PC-9 (cell line): ENCODE measurements around the gene S100A9. TPM values are rescaled to one million over a fixed set of nuclear protein-coding genes. Genes with fewer than 3 reads are reported as not detected.

Experiments used
- BruUV-seq: library from RNA; stranded (reverse); fragments of 400-500 nt; replicated peaks from 2 replicates; lab custom pipeline; 2021; lab: Mats Ljungman, UMichigan
- CTCF ChIA-PET: fragments of 300-600 bp; sonication (Branson Sonifier 250); formaldehyde crosslinking; loops from one replicate; lab custom pipeline; 2022; ENCODE audit warnings: antibody characterized with exemption; lab: Charles Lee
- POLR2A ChIA-PET: fragments of 300-600 bp; sonication (Branson Sonifier 250); formaldehyde crosslinking; loops from one replicate; lab custom pipeline; 2022; ENCODE audit warnings: antibody characterized with exemption; ENCODE audit not compliant: unreplicated experiment; lab: Charles Lee
- DNase-seq, 2 experiments: peaks; one replicate each; pipeline versions ENCODE4 v3.0.0 to v3.0.0-alpha.2; 2015 to 2022; ENCODE audit warnings: mixed read lengths in 1 of 2
- H2AFZ ChIP-seq: fragments of 200-600 bp; sonication (generic); 2 replicates; pipeline ENCODE4 v1.8.1; 2017; ENCODE audit warnings: antibody characterized with exemption
- H3F3A ChIP-seq: fragments of 200-600 bp; sonication (generic); 2 replicates; pipeline ENCODE4 v1.8.1; 2017; ENCODE audit warnings: antibody characterized with exemption, mild to moderate bottlenecking, low read depth; ENCODE audit not compliant: insufficient read depth
- H3K27ac ChIP-seq: fragments of 200-600 bp; sonication (generic); 2 replicates; pipeline ENCODE4 v1.6.1; 2016; ENCODE audit warnings: mixed run types
- H3K27me3 ChIP-seq: fragments of 200-600 bp; sonication (generic); 2 replicates; pipeline ENCODE4 v1.6.1; 2016; ENCODE audit warnings: low read depth, mixed run types; ENCODE audit not compliant: insufficient read depth
- H3K36me3 ChIP-seq: fragments of 200-600 bp; sonication (generic); 2 replicates; pipeline ENCODE4 v1.6.1; 2016; ENCODE audit warnings: low read depth, mixed run types
- H3K4me1 ChIP-seq: fragments of 200-600 bp; sonication (generic); replicated peaks from 2 replicates; pipeline ENCODE4 v1.6.1; 2016; ENCODE audit warnings: mixed run types; ENCODE audit not compliant: insufficient read depth
- H3K4me2 ChIP-seq: fragments of 200-600 bp; sonication (generic); 2 replicates; pipeline ENCODE4 v1.6.1; 2017; ENCODE audit warnings: mixed run types
- H3K4me3 ChIP-seq: fragments of 200-600 bp; sonication (generic); 2 replicates; pipeline ENCODE4 v1.6.1; 2016; ENCODE audit warnings: mixed run types
- H3K79me2 ChIP-seq: fragments of 200-600 bp; sonication (generic); 2 replicates; pipeline ENCODE4 v1.6.1; 2017; ENCODE audit warnings: low read depth, mixed run types
- H3K9me2 ChIP-seq: fragments of 200-600 bp; sonication (generic); 2 replicates; pipeline ENCODE4 v1.8.1; 2017; ENCODE audit warnings: mild to moderate bottlenecking; ENCODE audit not compliant: insufficient read depth
- H3K9me3 ChIP-seq: fragments of 200-600 bp; sonication (generic); 2 replicates; pipeline ENCODE4 v1.8.1; 2016; ENCODE audit warnings: low read depth; ENCODE audit not compliant: insufficient read depth
- H4K20me1 ChIP-seq: fragments of 200-600 bp; sonication (generic); 2 replicates; pipeline ENCODE4 v1.8.1; 2017; ENCODE audit not compliant: insufficient read depth
- EZH2 ChIP-seq: fragments of 200-600 bp; sonication (generic); IDR thresholded peaks from 2 replicates; pipeline ENCODE4 v1.8.0; 2017; ENCODE audit warnings: antibody characterized with exemption, low read depth
- intact Hi-C: fragments of 100-400 bp; cut with micrococcal nuclease; formaldehyde crosslinking; loops from one replicate; pipeline ENCODE4 v1.10.0; 2022; ENCODE audit not compliant: unreplicated experiment
- total RNA-seq: library from RNA; stranded (reverse); gene quantifications from 2 replicates; pipeline ENCODE4 v1.2.3, GENCODE V29; 2021
- TF ChIP-seq, protein P1 (sequence below): fragments of 200-600 bp; sonication (generic); conservative IDR thresholded peaks from 2 replicates; pipeline ENCODE4 v1.6.1; 2017; ENCODE audit warnings: mixed run types, antibody characterized with exemption, mild to moderate bottlenecking, moderate library complexity

S100A9 gene
- total RNA-seq, 1 experiment from 2014 or later, result 4.3 TPM

DNA sequence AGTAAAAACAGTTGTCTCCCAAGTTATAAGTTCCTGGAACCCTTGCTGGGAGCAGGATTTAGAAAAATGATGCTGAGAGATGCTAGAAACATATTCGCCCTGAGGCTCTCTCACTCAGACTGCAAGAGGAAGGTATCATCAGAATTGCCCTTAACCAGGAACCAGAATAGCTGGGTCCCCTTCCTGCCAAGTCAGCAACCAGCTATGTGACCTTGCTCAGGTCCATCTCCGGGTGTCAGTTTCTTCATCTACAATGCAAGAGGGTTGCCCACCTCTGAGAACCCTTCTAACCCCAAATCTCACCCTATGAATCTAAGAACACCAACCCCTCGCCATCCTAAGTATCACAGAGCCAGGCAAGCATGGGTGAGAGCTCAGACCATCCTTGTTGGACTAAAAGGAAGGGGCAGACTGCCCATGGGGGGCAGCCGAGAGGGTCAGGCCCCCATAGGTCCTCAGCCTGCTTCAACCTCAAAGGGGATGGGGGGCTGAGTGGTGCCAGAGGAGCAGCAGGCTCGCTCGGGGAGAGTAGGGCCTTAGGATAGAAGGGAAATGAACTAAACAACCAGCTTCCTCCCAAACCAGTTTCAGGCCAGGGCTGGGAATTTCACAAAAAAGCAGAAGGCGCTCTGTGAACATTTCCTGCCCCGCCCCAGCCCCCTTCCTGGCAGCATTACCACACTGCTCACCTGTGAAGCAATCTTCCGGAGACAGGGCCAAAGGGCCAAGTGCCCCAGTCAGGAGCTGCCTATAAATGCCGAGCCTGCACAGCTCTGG is 390 bp upstream of the S100A9 start:
- TF ChIP-seq, protein P1, sequence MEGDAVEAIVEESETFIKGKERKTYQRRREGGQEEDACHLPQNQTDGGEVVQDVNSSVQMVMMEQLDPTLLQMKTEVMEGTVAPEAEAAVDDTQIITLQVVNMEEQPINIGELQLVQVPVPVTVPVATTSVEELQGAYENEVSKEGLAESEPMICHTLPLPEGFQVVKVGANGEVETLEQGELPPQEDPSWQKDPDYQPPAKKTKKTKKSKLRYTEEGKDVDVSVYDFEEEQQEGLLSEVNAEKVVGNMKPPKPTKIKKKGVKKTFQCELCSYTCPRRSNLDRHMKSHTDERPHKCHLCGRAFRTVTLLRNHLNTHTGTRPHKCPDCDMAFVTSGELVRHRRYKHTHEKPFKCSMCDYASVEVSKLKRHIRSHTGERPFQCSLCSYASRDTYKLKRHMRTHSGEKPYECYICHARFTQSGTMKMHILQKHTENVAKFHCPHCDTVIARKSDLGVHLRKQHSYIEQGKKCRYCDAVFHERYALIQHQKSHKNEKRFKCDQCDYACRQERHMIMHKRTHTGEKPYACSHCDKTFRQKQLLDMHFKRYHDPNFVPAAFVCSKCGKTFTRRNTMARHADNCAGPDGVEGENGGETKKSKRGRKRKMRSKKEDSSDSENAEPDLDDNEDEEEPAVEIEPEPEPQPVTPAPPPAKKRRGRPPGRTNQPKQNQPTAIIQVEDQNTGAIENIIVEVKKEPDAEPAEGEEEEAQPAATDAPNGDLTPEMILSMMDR, result 0 out of 2 replicates have a peak, but pooled peaks have one; percentile 3
- no peak for TF ChIP-seq EZH2
- Histone ChIP-seq H3K27me3 (no peaks in the 10 kb centered on the region), H3K9me3 (peaks cover 3% of the 10 kb centered on the region; the same call in 1 of the 2 replicates), H3K36me3 (peaks cover 19% of the 10 kb centered on the region), H3K4me1 (peaks cover 59% of the 10 kb centered on the region), H3K9me2 (no peaks in the 10 kb centered on the region), H4K20me1 (no peaks in the 10 kb centered on the region), H2AFZ (no peak overlapping the region), H3K4me2 (peak overlapping the region; percentile 97), H3F3A (peaks cover 71% of the 10 kb centered on the region), H3K4me3 (peak overlapping the region; percentile 93), H3K27ac (peak overlapping the region; percentile 98), H3K79me2 (peaks cover 25% of the 10 kb centered on the region)
- ChIA-PET CTCF (interaction anchor here (1.2 to 1.3 kb wide), 2 partner anchors 137 to 211 kb away, joined by 4 to 5 read pairs; no protein-coding TSS in a partner anchor), POLR2A (no interaction called here)
- intact Hi-C loops, result loop anchor here (1.0 to 10.0 kb wide), 2 partner anchors 8 to 318 kb away; partner anchors contain the start of genes ILF2 and NPR1
- no TSS peak for BruUV-seq
- peak; percentile 62 to 94 for DNase-seq

DNA sequence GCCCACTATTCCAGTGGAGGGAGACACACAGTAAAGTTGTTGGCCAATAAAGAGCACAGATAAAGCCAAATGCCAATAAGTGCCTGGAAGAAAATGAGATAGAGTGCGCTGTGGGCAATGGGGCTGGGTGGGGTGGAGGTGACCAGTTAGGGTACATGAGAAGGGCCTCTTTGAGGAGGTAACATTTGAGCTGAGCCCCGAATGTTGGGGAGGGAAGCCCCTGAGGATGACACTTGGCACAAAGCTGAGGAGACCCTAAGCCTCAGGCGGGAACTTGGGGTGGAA is 979 bp downstream of the S100A9 start:
- Histone ChIP-seq H3K9me2 (no peaks in the 10 kb centered on the region), H3K4me2 (peak overlapping the region; percentile 97), H3K4me1 (peaks cover 64% of the 10 kb centered on the region), H3F3A (peaks cover 85% of the 10 kb centered on the region), H3K27ac (peak overlapping the region; percentile 98), H3K36me3 (peaks cover 19% of the 10 kb centered on the region), H2AFZ (no peak overlapping the region), H3K4me3 (peak overlapping the region; percentile 93), H3K27me3 (no peaks in the 10 kb centered on the region), H4K20me1 (no peaks in the 10 kb centered on the region), H3K79me2 (peaks cover 25% of the 10 kb centered on the region), H3K9me3 (peaks cover 3% of the 10 kb centered on the region; the same call in 1 of the 2 replicates)
- POLR2A ChIA-PET, result no interaction called here
- DNase-seq, result no peak
- CTCF ChIA-PET, result no interaction called here
- BruUV-seq, result no TSS peak
- TF ChIP-seq, protein P1, result no peak
- no peak for TF ChIP-seq EZH2
- intact Hi-C loops, result loop anchor here (10.0 kb wide), 1 partner anchor 316 kb away; the partner anchor contains the start of genes ILF2 and NPR1

DNA sequence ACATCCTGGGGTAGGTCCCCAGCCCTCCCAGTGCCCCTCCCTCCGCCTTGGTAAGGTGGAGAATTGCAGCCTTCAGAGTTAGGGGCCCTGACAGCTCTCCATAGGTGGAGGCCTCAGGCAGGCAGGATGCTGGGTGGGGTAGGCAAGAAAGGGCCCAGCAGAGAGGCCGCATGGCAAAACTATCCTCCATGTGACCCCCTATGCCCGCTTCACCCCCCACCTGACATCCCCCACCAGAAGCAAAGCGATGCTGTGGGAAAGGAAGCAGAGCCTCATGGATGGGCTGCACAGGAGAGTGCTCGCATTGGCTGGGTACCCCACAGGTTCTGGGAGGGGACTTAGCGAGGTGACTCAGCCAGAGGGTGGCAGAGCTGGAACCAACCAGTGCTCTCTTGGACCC is 1.6 kb downstream of the S100A9 start:
- no peak for TF ChIP-seq EZH2
- TF ChIP-seq, protein P1, result no peak
- DNase-seq, result no peak
- BruUV-seq, result no TSS peak
- no peaks in the 10 kb centered on the region for H4K20me1 ChIP-seq
- peak overlapping the region; percentile 93 for H3K4me3 ChIP-seq
- intact Hi-C loops, result loop anchor here (10.0 kb wide), 1 partner anchor 316 kb away; the partner anchor contains the start of genes ILF2 and NPR1
- H3K36me3 ChIP-seq, result peaks cover 19% of the 10 kb centered on the region
- peak overlapping the region; percentile 97 for H3K4me2 ChIP-seq
- H3K9me2 ChIP-seq, result no peaks in the 10 kb centered on the region
- peaks cover 25% of the 10 kb centered on the region for H3K79me2 ChIP-seq
- peaks cover 70% of the 10 kb centered on the region for H3K4me1 ChIP-seq
- peak overlapping the region; percentile 98 for H3K27ac ChIP-seq
- ChIA-PET POLR2A (no interaction called here), CTCF (interaction anchor here (0.7 kb wide), 1 partner anchor 1216 kb away, joined by 11 read pairs; no protein-coding TSS in a partner anchor)
- H3K27me3 ChIP-seq, result no peaks in the 10 kb centered on the region
- H3K9me3 ChIP-seq, result peaks cover 3% of the 10 kb centered on the region; the same call in 1 of the 2 replicates
- peaks cover 91% of the 10 kb centered on the region for H3F3A ChIP-seq
- no peak overlapping the region for H2AFZ ChIP-seq
